ENCODE results near the gene IKZF4. TPM values are rescaled to one million over a fixed set of nuclear protein-coding genes. Genes with fewer than 3 reads are reported as not detected.

IKZF4 gene
- total and polyA plus RNA-seq, 10 of the 15 experiments (the other 5 are each of a cell fraction or from before 2014, with no cell fraction given) = 0.74 to 5.5 (median 1.1) TPM

DNA sequence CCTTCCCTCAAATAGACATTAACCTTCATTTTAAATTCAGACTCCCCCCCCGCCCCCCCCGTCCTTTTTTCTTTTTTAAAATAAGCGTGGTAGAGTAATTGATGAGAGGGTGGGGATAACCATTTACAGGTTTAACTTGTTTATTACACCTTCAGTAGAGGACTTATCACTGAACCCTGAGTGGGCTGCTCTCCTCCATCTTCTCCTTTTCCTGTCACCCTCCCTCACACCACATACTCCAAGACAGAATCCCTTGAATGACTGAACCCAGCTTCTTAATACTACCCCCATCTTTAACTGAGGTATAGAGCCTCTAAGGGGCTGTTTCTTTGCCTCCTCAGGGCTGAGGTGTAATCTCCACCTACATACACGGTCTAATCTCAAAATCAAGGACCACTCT lies 3.7 kb upstream of the IKZF4 start (continued):
- TF ChIP-seq, protein P1, sequence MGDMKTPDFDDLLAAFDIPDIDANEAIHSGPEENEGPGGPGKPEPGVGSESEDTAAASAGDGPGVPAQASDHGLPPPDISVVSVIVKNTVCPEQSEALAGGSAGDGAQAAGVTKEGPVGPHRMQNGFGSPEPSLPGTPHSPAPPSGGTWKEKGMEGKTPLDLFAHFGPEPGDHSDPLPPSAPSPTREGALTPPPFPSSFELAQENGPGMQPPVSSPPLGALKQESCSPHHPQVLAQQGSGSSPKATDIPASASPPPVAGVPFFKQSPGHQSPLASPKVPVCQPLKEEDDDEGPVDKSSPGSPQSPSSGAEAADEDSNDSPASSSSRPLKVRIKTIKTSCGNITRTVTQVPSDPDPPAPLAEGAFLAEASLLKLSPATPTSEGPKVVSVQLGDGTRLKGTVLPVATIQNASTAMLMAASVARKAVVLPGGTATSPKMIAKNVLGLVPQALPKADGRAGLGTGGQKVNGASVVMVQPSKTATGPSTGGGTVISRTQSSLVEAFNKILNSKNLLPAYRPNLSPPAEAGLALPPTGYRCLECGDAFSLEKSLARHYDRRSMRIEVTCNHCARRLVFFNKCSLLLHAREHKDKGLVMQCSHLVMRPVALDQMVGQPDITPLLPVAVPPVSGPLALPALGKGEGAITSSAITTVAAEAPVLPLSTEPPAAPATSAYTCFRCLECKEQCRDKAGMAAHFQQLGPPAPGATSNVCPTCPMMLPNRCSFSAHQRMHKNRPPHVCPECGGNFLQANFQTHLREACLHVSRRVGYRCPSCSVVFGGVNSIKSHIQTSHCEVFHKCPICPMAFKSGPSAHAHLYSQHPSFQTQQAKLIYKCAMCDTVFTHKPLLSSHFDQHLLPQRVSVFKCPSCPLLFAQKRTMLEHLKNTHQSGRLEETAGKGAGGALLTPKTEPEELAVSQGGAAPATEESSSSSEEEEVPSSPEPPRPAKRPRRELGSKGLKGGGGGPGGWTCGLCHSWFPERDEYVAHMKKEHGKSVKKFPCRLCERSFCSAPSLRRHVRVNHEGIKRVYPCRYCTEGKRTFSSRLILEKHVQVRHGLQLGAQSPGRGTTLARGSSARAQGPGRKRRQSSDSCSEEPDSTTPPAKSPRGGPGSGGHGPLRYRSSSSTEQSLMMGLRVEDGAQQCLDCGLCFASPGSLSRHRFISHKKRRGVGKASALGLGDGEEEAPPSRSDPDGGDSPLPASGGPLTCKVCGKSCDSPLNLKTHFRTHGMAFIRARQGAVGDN (IDR thresholded peaks at IDR 0.05) = no peak
- no peak for TF ChIP-seq USF1 (IDR thresholded peaks at IDR 0.05; ENCODE audit: borderline replicate concordance, extremely low read length, insufficient read depth, low read depth, low read length)
- TF ChIP-seq RB1 (IDR thresholded peaks at IDR 0.05; ENCODE audit: borderline replicate concordance) = no peak
- TF ChIP-seq POLR2A (IDR thresholded peaks at IDR 0.05; ENCODE audit: low read depth, low read length) = no peak
- TF ChIP-seq SRF (IDR thresholded peaks at IDR 0.05; ENCODE audit: low read depth in 2 of 2, low read length in 2 of 2) = no peak

DNA sequence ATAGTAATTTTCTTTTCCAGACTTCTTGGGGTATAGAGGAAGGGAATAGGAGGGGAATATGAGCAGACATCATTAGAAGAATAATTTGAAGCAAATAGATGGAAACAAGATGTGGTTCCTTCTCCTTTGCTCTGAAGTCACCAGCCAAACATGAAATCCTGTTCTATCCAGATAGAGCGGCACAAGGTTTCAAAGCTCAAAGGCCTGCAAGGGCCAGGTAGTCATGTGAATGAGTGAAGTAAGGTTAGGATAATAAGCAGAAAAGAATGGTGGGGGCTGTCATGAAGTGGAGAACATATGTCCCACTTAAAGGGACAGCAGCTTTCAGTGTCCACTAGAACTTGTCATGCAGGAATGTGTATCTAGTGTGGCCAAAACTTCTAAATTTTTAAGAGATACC lies 2.5 kb upstream of the IKZF4 start:
- Histone ChIP-seq H2AFZ (ENCODE audit: control insufficient read depth, low read depth, low read length) (no peak overlapping the region), H3K27ac (ENCODE audit: control insufficient read depth, insufficient read depth) (no peak overlapping the region), H3K4me3 (no peak overlapping the region), H3K27me3 (replicated peaks in 1 of 2; ENCODE audit: control insufficient read depth in 2 of 2, insufficient read depth in 2 of 2, low read length in 1 of 2) (no peaks in the 10 kb centered on the region), H3K4me1 (ENCODE audit: control insufficient read depth, insufficient read depth, low read length) (peaks cover 7% of the 10 kb centered on the region), H3K36me3 (ENCODE audit: control insufficient read depth in 2 of 2, insufficient read depth in 2 of 2, low read length in 1 of 2) (no peaks in the 10 kb centered on the region), H3K4me2 (ENCODE audit: control insufficient read depth, insufficient read depth) (no peak overlapping the region), H3K79me2 (ENCODE audit: control insufficient read depth, insufficient read depth, low read length) (no peaks in the 10 kb centered on the region), H3K9me3 (replicated peaks; ENCODE audit: control insufficient read depth, insufficient read depth, low read length) (no peaks in the 10 kb centered on the region), H3K9ac (ENCODE audit: control insufficient read depth, insufficient read depth, low read length) (no peak overlapping the region), H4K20me1 (ENCODE audit: control insufficient read depth, insufficient read depth) (no peaks in the 10 kb centered on the region)
- no peak for ATAC-seq
- POLR2A ChIA-PET = no interaction called here
- no peak for FAIRE-seq
- WGBS (ENCODE audit: insufficient coverage, insufficient replicate concordance, low lambda C conversion rate, missing lambda C conversion rate) = 100% methylated on average over 1 of the region's 1 CpG
- intact Hi-C loops (cut with micrococcal nuclease; ENCODE audit: unreplicated experiment) = no loop called here
- CTCF ChIA-PET = interaction anchor here (0.5 to 1.7 kb wide), 5 partner anchors 10 to 1424 kb away, joined by 3 to 5 read pairs (median 3); partner anchors contain the start of gene SUOX
- SMC1A ChIA-PET (ENCODE audit: uncharacterized antibody, unreplicated experiment) = no interaction called here
- in situ Hi-C loops (cut with MboI) = no loop called here
- BruUV-seq (replicated peaks) = no TSS peak
- TF ChIP-seq GATAD2B (conservative IDR thresholded peaks at IDR 0.05; ENCODE audit: low read depth) = no peak
- TF ChIP-seq NFYB (IDR thresholded peaks at IDR 0.05; ENCODE audit: insufficient read depth, low read depth, low read length) = no peak
- no peak for TF ChIP-seq RAD21 (IDR thresholded peaks at IDR 0.05; ENCODE audit: insufficient read depth, low read depth, low read length)
- TF ChIP-seq TCF3 (IDR thresholded peaks at IDR 0.05; ENCODE audit: borderline replicate concordance, insufficient read depth, low read depth, low read length) = no peak
- TF ChIP-seq CBX3 (IDR thresholded peaks at IDR 0.05; ENCODE audit: borderline replicate concordance, low read depth) = no peak
- TF ChIP-seq USF2 (IDR thresholded peaks at IDR 0.05; ENCODE audit: borderline replicate concordance, low read depth, low read length) = no peak
- no peak for TF ChIP-seq PAX8 (IDR thresholded peaks at IDR 0.05)
- no peak for TF ChIP-seq ZSCAN29 (IDR thresholded peaks at IDR 0.05)
- TF ChIP-seq, protein P2, sequence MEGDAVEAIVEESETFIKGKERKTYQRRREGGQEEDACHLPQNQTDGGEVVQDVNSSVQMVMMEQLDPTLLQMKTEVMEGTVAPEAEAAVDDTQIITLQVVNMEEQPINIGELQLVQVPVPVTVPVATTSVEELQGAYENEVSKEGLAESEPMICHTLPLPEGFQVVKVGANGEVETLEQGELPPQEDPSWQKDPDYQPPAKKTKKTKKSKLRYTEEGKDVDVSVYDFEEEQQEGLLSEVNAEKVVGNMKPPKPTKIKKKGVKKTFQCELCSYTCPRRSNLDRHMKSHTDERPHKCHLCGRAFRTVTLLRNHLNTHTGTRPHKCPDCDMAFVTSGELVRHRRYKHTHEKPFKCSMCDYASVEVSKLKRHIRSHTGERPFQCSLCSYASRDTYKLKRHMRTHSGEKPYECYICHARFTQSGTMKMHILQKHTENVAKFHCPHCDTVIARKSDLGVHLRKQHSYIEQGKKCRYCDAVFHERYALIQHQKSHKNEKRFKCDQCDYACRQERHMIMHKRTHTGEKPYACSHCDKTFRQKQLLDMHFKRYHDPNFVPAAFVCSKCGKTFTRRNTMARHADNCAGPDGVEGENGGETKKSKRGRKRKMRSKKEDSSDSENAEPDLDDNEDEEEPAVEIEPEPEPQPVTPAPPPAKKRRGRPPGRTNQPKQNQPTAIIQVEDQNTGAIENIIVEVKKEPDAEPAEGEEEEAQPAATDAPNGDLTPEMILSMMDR (IDR thresholded peaks at IDR 0.05 in 2 of 3, conservative IDR thresholded peaks at IDR 0.05 in 1 of 3; ENCODE audit: control insufficient read depth in 2 of 3, extremely low read depth in 1 of 3, insufficient read depth in 1 of 3, low read depth in 3 of 3, low read length in 3 of 3) = no peak
- TF ChIP-seq KLF5 (IDR thresholded peaks at IDR 0.05; ENCODE audit: partially characterized antibody) = no peak
- TF ChIP-seq EP300 (IDR thresholded peaks at IDR 0.05; ENCODE audit: borderline replicate concordance in 1 of 2, control insufficient read depth in 1 of 2, low read depth in 2 of 2, low read length in 2 of 2) = no peak
- DNase-seq (ENCODE audit: low read depth, low spot score) = no peak
- RAD21 ChIA-PET (ENCODE audit: unreplicated experiment) = no interaction called here

All from GM12878 (cell line).